Heart left ventricle (tissue), 13 donors: ENCODE measurements around the gene RAB27B.

ENCODE experiments used
- POLR2A ChIP-seq, 2 donors: fragments of 450-650 bp; IDR thresholded peaks; one replicate each; pipeline ENCODE4 v1.6.1; 2017; ENCODE audit warnings: antibody characterized with exemption in 2 of 2, mild to moderate bottlenecking in 2 of 2, moderate library complexity in 2 of 2
- TF ChIP-seq, protein P1 (sequence below), 12 donors: fragments of 200-600 bp; sonication (generic) in 4 of 12; IDR thresholded peaks; one replicate each; pipeline versions ENCODE4 v1.5.0 to v1.8.0; 2018 to 2022; ENCODE audit warnings: antibody characterized with exemption in 12 of 12, mild to moderate bottlenecking in 5 of 12
- donor health status: ischemic (EF 13 %, LVEDD 7.1; RV severe dilation, severe dysfunction).
- donor health status: DM: no; HTN: yes; CAD: no.
- donor health status: DM: no; HTN: no; CAD: no.
- donor health status: ischemic (EF 25% LVEDD 6.9; RV normal size, moderate dysfunction).
- donor health status: ischemic (EF 25% LVEDD 5.7; RV mildly dilated, moderate dysfunction).
- donor health status: ischemic (EF 35%, LVEDD 5.7; RV mildly dilated, moderate dysfunction).
- donor health status: nonischemic (EF 11% LVEDD 7.7; RV severe dilation, severe dysfunction).
- donor health status: DM: yes; HTN: yes; CAD: no.
- donor health status: PGD.
- donor health status: ischemic (EF 29% LVEDD 5.4; RV normal size, mild dysfunction).
- donor health status: nonischemic (EF 23%, LVEDD 6.1; RV moderate dilation, normal function).

DNA sequence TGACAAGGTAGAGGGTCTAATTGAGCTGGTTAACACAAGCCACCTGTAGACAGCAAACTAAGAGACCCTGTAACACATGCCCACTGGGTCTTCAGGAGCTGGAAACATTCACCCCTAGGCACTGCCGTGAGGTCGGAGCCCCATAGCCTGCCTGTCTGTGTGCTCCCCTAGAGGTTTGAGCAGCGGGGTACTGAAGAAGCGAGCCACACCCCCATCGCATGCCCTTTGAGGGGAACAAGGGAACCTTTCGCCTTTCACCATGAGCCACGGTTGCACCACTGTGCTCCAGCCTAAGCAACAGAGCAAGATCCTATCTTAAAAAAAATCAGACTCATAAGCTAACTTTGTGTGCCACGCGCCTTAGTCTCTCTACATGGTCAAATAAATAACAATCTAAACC, 36.2 kb upstream of the RAB27B start:
- TF ChIP-seq, protein P1, sequence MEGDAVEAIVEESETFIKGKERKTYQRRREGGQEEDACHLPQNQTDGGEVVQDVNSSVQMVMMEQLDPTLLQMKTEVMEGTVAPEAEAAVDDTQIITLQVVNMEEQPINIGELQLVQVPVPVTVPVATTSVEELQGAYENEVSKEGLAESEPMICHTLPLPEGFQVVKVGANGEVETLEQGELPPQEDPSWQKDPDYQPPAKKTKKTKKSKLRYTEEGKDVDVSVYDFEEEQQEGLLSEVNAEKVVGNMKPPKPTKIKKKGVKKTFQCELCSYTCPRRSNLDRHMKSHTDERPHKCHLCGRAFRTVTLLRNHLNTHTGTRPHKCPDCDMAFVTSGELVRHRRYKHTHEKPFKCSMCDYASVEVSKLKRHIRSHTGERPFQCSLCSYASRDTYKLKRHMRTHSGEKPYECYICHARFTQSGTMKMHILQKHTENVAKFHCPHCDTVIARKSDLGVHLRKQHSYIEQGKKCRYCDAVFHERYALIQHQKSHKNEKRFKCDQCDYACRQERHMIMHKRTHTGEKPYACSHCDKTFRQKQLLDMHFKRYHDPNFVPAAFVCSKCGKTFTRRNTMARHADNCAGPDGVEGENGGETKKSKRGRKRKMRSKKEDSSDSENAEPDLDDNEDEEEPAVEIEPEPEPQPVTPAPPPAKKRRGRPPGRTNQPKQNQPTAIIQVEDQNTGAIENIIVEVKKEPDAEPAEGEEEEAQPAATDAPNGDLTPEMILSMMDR (IDR thresholded peaks at IDR 0.05), result no peak
- TF ChIP-seq POLR2A (IDR thresholded peaks at IDR 0.05), result no peak
